Neural cell (in vitro differentiated cells): ENCODE results near the gene COLQ. TPM values are rescaled to one million over a fixed set of nuclear protein-coding genes. Genes with fewer than 3 reads are reported as not detected.

Experiments
- H2AFZ ChIP-seq: fragments of 200-600, 300-800 bp; sonication (generic), shearing (Covaris generic); 2 replicates; pipeline ENCODE4 v1.6.0; 2014; ENCODE audit warnings: low read depth, mild to moderate bottlenecking, antibody characterized with exemption, low read length, moderate library complexity
- H3F3A ChIP-seq: fragments of 200-600 bp; shearing (Covaris generic); 2 replicates; pipeline ENCODE4 v1.6.1; 2016; ENCODE audit warnings: mild to moderate bottlenecking, moderate library complexity, mixed read lengths, antibody characterized with exemption, low read length; ENCODE audit not compliant: insufficient read depth, poor library complexity, severe bottlenecking
- H3K27ac ChIP-seq: fragments of 200-600, 300-800 bp; sonication (generic), shearing (Covaris generic); 2 replicates; pipeline ENCODE4 v1.5.1; 2014; ENCODE audit warnings: mild to moderate bottlenecking, low read length, moderate library complexity
- H3K27me3 ChIP-seq: fragments of 300-800, 200-600 bp; sonication (generic), shearing (Covaris generic); 2 replicates; pipeline ENCODE4 v1.6.0; 2014; ENCODE audit warnings: mild to moderate bottlenecking, low read depth, low read length, moderate library complexity; ENCODE audit not compliant: insufficient read depth
- H3K36me3 ChIP-seq: fragments of 300-800, 200-600 bp; sonication (generic), shearing (Covaris generic); 2 replicates; pipeline ENCODE4 v1.5.1; 2014; ENCODE audit warnings: mild to moderate bottlenecking, antibody characterized with exemption, low read length, moderate library complexity; ENCODE audit not compliant: insufficient read depth
- H3K4me2 ChIP-seq: fragments of 300-800, 200-600 bp; sonication (generic), shearing (Covaris generic); 2 replicates; pipeline ENCODE4 v1.6.0; 2014; ENCODE audit warnings: mild to moderate bottlenecking, low read length
- H3K4me3 ChIP-seq: fragments of 300-800, 200-600 bp; sonication (generic), shearing (Covaris generic); 2 replicates; pipeline ENCODE4 v1.5.1; 2014; ENCODE audit warnings: mild to moderate bottlenecking, low read length, moderate library complexity
- H3K79me2 ChIP-seq: fragments of 200-600 bp; shearing (Covaris generic); replicated peaks from 2 replicates; pipeline ENCODE4 v1.6.0; 2014; ENCODE audit warnings: mild to moderate bottlenecking, low read length, moderate library complexity; ENCODE audit not compliant: insufficient read depth
- H3K9ac ChIP-seq: fragments of 300-800, 200-600 bp; sonication (generic), shearing (Covaris generic); 2 replicates; pipeline ENCODE4 v1.6.1; 2016; ENCODE audit warnings: mild to moderate bottlenecking, low read length, mixed read lengths
- H3K9me2 ChIP-seq: fragments of 200-600 bp; shearing (Covaris generic); 2 replicates; pipeline ENCODE4 v1.6.1; 2016; ENCODE audit warnings: mild to moderate bottlenecking, low read length, mixed read lengths; ENCODE audit not compliant: insufficient read depth
- H3K9me3 ChIP-seq: fragments of 200-600, 300-800 bp; sonication (generic), shearing (Covaris generic); 2 replicates; pipeline ENCODE4 v1.6.1; 2016; ENCODE audit warnings: mild to moderate bottlenecking, mixed run types, low read length, moderate library complexity, mixed read lengths
- H4K20me1 ChIP-seq: fragments of 200-600 bp; shearing (Covaris generic); 2 replicates; pipeline ENCODE4 v1.6.1; 2016; ENCODE audit warnings: mild to moderate bottlenecking, mixed run types; ENCODE audit not compliant: insufficient read depth
- EP300 ChIP-seq: fragments of 450-650 bp; conservative IDR thresholded peaks from 2 replicates; pipeline ENCODE4 v1.6.1; 2014; ENCODE audit warnings: antibody characterized with exemption, mild to moderate bottlenecking, moderate library complexity; ENCODE audit not compliant: poor library complexity, severe bottlenecking
- EZH2 ChIP-seq: fragments of 200-600, 300-800 bp; shearing (Covaris generic), sonication (generic); IDR thresholded peaks from 2 replicates; pipeline ENCODE4 v1.6.1; 2014; ENCODE audit warnings: antibody characterized with exemption, low read length, borderline replicate concordance, mild to moderate bottlenecking; ENCODE audit not compliant: insufficient read depth, poor library complexity, severe bottlenecking
- MXI1 ChIP-seq: fragments of 450-650 bp; conservative IDR thresholded peaks from 2 replicates; pipeline ENCODE4 v1.6.1; 2014; ENCODE audit warnings: antibody characterized with exemption, mild to moderate bottlenecking; ENCODE audit not compliant: poor library complexity, severe bottlenecking
- POLR2AphosphoS5 ChIP-seq: IDR thresholded peaks from 2 replicates; pipeline ENCODE4 v1.6.1; 2012
- RAD21 ChIP-seq: fragments of 450-650 bp; conservative IDR thresholded peaks from 2 replicates; pipeline ENCODE4 v1.6.1; 2014; ENCODE audit warnings: antibody characterized with exemption, mild to moderate bottlenecking, moderate library complexity
- SMC3 ChIP-seq: fragments of 450-650 bp; conservative IDR thresholded peaks from 2 replicates; pipeline ENCODE4 v1.6.1; 2014; ENCODE audit warnings: antibody characterized with exemption, mild to moderate bottlenecking, moderate library complexity; ENCODE audit not compliant: poor library complexity
- TAF1 ChIP-seq: IDR thresholded peaks from 2 replicates; pipeline ENCODE4 v1.6.1; 2012; ENCODE audit warnings: low read depth
- polyA plus RNA-seq: library from polyadenylated mRNA; depleted of rRNA; stranded (reverse); fragments of >200 nt; gene quantifications from 2 replicates; pipeline ENCODE4 v1.2.3, GENCODE V29; 2014
- TF ChIP-seq, protein P1 (sequence below): IDR thresholded peaks from 2 replicates; pipeline ENCODE4 v1.6.1; 2012; ENCODE audit warnings: borderline replicate concordance
- TF ChIP-seq, protein P2 (sequence below): fragments of 450-650 bp; IDR thresholded peaks from 2 replicates; pipeline ENCODE4 v1.5.1; 2014; ENCODE audit warnings: antibody characterized with exemption, mild to moderate bottlenecking, moderate library complexity; ENCODE audit not compliant: poor library complexity, severe bottlenecking

The COLQ gene
- polyA plus RNA-seq, 1 donor from 2014 or later: 9.5 TPM

DNA sequence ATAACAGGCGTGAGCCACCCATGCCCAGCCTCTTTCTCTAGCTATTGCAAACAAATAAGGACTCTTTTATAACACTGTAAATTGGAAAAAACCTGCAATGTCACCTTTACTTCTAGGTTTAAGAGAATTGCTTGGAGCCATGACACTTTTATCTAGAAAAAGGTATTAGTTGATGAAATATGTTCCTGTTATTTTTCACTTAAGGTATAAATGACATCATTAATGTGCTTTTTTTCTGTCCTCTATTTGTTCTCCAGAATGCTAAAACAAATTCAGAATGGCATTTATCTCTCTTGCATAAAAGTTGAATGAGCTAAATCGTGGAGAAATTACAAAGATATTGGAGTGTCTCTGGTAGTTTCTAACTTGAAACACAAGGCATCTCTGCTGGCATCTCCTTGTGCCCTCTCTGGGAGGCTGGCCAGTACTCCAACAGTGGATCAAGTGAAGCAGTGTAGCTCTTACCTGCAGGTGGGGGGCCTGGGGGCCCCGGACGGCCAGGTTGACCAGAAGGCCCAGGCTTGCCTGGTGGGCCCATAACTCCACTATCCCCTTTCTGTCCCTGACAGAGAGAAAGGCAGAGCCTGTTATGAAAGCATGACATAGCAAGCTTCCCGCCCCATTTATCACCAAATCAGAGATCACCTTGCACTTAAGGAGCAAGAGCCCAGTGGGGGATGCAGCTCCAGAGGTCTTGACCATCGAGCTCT is 55.5 kb downstream of the COLQ start:
- Histone ChIP-seq H3K4me3 (no peak overlapping the region), H3K27ac (no peak overlapping the region), H3K36me3 (no peaks in the 10 kb centered on the region), H3K9me3 (no peaks in the 10 kb centered on the region), H3K79me2 (no peaks in the 10 kb centered on the region), H4K20me1 (no peaks in the 10 kb centered on the region), H2AFZ (no peak overlapping the region), H3K27me3 (no peaks in the 10 kb centered on the region), H3K9ac (no peak overlapping the region), H3K9me2 (no peaks in the 10 kb centered on the region), H3F3A (no peaks in the 10 kb centered on the region), H3K4me2 (no peak overlapping the region)
- TF ChIP-seq, protein P1, sequence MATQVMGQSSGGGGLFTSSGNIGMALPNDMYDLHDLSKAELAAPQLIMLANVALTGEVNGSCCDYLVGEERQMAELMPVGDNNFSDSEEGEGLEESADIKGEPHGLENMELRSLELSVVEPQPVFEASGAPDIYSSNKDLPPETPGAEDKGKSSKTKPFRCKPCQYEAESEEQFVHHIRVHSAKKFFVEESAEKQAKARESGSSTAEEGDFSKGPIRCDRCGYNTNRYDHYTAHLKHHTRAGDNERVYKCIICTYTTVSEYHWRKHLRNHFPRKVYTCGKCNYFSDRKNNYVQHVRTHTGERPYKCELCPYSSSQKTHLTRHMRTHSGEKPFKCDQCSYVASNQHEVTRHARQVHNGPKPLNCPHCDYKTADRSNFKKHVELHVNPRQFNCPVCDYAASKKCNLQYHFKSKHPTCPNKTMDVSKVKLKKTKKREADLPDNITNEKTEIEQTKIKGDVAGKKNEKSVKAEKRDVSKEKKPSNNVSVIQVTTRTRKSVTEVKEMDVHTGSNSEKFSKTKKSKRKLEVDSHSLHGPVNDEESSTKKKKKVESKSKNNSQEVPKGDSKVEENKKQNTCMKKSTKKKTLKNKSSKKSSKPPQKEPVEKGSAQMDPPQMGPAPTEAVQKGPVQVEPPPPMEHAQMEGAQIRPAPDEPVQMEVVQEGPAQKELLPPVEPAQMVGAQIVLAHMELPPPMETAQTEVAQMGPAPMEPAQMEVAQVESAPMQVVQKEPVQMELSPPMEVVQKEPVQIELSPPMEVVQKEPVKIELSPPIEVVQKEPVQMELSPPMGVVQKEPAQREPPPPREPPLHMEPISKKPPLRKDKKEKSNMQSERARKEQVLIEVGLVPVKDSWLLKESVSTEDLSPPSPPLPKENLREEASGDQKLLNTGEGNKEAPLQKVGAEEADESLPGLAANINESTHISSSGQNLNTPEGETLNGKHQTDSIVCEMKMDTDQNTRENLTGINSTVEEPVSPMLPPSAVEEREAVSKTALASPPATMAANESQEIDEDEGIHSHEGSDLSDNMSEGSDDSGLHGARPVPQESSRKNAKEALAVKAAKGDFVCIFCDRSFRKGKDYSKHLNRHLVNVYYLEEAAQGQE: no peak
- TF ChIP-seq SMC3: no peak

DNA sequence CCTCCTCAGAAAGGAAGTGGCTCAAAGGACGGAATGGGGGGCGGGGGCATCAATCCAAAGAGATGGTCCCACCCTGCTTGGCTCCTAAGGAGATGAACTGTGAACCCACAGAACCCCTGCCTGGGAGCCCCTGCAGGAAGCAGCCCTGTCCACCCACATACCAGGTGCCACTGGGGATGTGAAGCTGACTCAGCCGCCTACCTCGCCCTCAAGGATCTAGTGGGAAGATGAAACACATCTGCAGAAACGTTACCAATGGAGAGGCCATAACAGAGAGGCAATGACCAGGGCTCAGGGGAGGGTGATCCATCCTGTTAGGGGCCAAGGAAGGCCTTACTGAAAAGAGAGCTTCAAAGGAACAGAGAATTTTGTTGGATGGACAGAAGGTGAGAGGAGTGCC is 59.1 kb downstream of the COLQ start:
- Histone ChIP-seq H2AFZ (no peak overlapping the region), H3F3A (no peaks in the 10 kb centered on the region), H3K4me2 (no peak overlapping the region), H3K79me2 (no peaks in the 10 kb centered on the region), H3K27ac (no peak overlapping the region), H4K20me1 (no peaks in the 10 kb centered on the region), H3K9ac (no peak overlapping the region), H3K4me3 (no peak overlapping the region), H3K27me3 (no peaks in the 10 kb centered on the region), H3K9me3 (no peaks in the 10 kb centered on the region), H3K36me3 (no peaks in the 10 kb centered on the region), H3K9me2 (no peaks in the 10 kb centered on the region)
- TF ChIP-seq SMC3 (no peak), TAF1 (no peak), POLR2AphosphoS5 (no peak), RAD21 (no peak), EZH2 (no peak)

DNA sequence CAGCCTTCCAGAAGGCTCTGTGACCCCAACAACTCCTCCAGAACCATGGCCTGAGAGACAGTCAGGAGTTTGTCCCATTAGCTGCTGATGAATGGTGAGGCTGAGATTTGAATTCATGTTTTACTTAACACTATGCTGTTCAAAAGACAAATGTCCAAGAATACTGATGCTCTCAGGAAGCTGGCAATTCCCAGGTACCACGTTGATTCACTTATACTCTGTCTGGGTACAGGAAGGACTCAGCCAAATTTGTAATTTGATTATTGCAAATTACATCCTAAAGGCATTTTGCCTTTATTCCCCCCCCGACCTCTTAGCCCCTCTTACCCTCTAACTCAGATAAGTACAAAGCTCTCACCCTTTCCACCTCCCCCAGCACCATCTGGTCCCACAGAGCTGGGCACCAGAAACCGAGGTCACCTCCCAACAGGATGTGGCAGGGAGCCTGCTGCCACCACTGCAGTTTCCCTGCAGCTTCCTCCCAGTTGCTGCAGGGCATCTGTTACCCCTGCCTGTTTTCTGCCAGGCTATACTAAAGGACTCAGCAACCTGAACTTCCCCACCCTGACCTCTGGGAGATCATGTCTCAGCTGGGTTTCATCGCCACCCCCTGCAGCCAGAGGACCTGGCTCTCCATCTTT is 60.5 kb downstream of the COLQ start:
- Histone ChIP-seq H3K27ac (no peak overlapping the region), H4K20me1 (no peaks in the 10 kb centered on the region), H3K27me3 (no peaks in the 10 kb centered on the region), H3F3A (no peaks in the 10 kb centered on the region), H3K4me2 (no peak overlapping the region), H3K9ac (no peak overlapping the region), H2AFZ (no peak overlapping the region), H3K9me3 (no peaks in the 10 kb centered on the region), H3K36me3 (no peaks in the 10 kb centered on the region), H3K79me2 (no peaks in the 10 kb centered on the region), H3K4me3 (no peak overlapping the region), H3K9me2 (no peaks in the 10 kb centered on the region)
- TF ChIP-seq, protein P2, sequence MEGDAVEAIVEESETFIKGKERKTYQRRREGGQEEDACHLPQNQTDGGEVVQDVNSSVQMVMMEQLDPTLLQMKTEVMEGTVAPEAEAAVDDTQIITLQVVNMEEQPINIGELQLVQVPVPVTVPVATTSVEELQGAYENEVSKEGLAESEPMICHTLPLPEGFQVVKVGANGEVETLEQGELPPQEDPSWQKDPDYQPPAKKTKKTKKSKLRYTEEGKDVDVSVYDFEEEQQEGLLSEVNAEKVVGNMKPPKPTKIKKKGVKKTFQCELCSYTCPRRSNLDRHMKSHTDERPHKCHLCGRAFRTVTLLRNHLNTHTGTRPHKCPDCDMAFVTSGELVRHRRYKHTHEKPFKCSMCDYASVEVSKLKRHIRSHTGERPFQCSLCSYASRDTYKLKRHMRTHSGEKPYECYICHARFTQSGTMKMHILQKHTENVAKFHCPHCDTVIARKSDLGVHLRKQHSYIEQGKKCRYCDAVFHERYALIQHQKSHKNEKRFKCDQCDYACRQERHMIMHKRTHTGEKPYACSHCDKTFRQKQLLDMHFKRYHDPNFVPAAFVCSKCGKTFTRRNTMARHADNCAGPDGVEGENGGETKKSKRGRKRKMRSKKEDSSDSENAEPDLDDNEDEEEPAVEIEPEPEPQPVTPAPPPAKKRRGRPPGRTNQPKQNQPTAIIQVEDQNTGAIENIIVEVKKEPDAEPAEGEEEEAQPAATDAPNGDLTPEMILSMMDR: no peak
- TF ChIP-seq MXI1 (no peak), RAD21 (no peak), TAF1 (no peak), EZH2 (no peak), SMC3 (no peak), POLR2AphosphoS5 (no peak), EP300 (no peak)
- TF ChIP-seq, protein P1: no peak
